H1 (cell line): ENCODE data around the gene KLK6. TPM values are rescaled to one million over a fixed set of nuclear protein-coding genes. Genes with fewer than 3 reads are reported as not detected.

ENCODE experiments used
- CTCF ChIA-PET: fragments of 300-600 bp; sonication (Branson Sonifier 250); formaldehyde crosslinking; loops from one replicate; lab custom pipeline; 2021; ENCODE audit not compliant: partially characterized antibody; lab: Charles Lee
- POLR2A ChIA-PET: fragments of 300-600 bp; sonication (Branson Sonifier 250); formaldehyde crosslinking; loops from one replicate; lab custom pipeline; 2021; ENCODE audit warnings: inconsistent platforms; ENCODE audit not compliant: partially characterized antibody; lab: Charles Lee
- DNase-seq, 2 experiments: peaks; one replicate each; pipeline versions ENCODE4 v3.0.0 to v3.0.0-alpha.2; 2010 to 2022; ENCODE audit warnings: low spot score in 2 of 2, low read depth in 1 of 2, mixed read lengths in 1 of 2
- FAIRE-seq: peaks from 2 replicates; lab custom pipeline; 2011; peaks lifted over from hg19 to GRCh38; lab: Jason Lieb, UNC
- H2AFZ ChIP-seq: 2 replicates; pipeline ENCODE4 v1.8.1; 2012; ENCODE audit warnings: low read length, inconsistent platforms
- H2AK5ac ChIP-seq: 2 replicates; pipeline ENCODE4 v1.6.1; 2013; ENCODE audit warnings: low read depth, low read length
- H2BK120ac ChIP-seq: replicated peaks from 2 replicates; pipeline ENCODE3; 2013; ENCODE audit warnings: low read depth, low read length, inconsistent platforms
- H2BK12ac ChIP-seq: 2 replicates; pipeline ENCODE4 v1.6.1; 2013; ENCODE audit warnings: low read depth, low read length
- H2BK15ac ChIP-seq: 2 replicates; pipeline ENCODE4 v1.6.1; 2013; ENCODE audit warnings: low read length
- H2BK20ac ChIP-seq: 2 replicates; pipeline ENCODE4 v1.6.1; 2013; ENCODE audit warnings: low read length
- H2BK5ac ChIP-seq: 2 replicates; pipeline ENCODE4 v1.6.1; 2013; ENCODE audit warnings: low read depth, low read length
- H3K14ac ChIP-seq: 2 replicates; pipeline ENCODE4 v1.6.1; 2013; ENCODE audit warnings: inconsistent platforms; ENCODE audit not compliant: insufficient read length
- H3K18ac ChIP-seq: 2 replicates; pipeline ENCODE4 v1.6.1; 2013; ENCODE audit warnings: low read length; ENCODE audit errors: extremely low read depth
- H3K23ac ChIP-seq: 2 replicates; pipeline ENCODE4 v1.6.1; 2013; ENCODE audit warnings: inconsistent platforms; ENCODE audit not compliant: insufficient read length
- H3K23me2 ChIP-seq: 2 replicates; pipeline ENCODE4 v1.6.1; 2013; ENCODE audit warnings: low read depth, low read length
- H3K27ac ChIP-seq: 2 replicates; pipeline ENCODE4 v1.6.1; 2011; ENCODE audit warnings: low read depth, low read length, inconsistent platforms
- H3K27me3 ChIP-seq, 4 experiments: replicated peaks in 1 of 4; 1 replicate in 1 of 4; 2 replicates in 3 of 4; pipeline versions ENCODE4 v1.6.1 to v1.8.1; 2011 to 2013; ENCODE audit warnings: low read length in 3 of 4, mild to moderate bottlenecking in 3 of 4, inconsistent platforms in 2 of 4, mixed read lengths in 2 of 4, moderate library complexity in 1 of 4; ENCODE audit not compliant: control insufficient read depth in 3 of 4, insufficient read depth in 3 of 4; ENCODE audit errors: extremely low read depth in 1 of 4
- H3K36me3 ChIP-seq, 4 experiments: 2 replicates each; pipeline versions ENCODE4 v1.6.1 to v1.8.1; 2011 to 2013; ENCODE audit warnings: mild to moderate bottlenecking in 4 of 4, low read length in 3 of 4, moderate library complexity in 2 of 4, control low read depth in 1 of 4, inconsistent platforms in 1 of 4; ENCODE audit not compliant: insufficient read depth in 4 of 4, control insufficient read depth in 2 of 4
- H3K4ac ChIP-seq: replicated peaks from 2 replicates; pipeline ENCODE3; 2013; ENCODE audit warnings: low read length, low read depth, mixed read lengths, inconsistent platforms; ENCODE audit not compliant: insufficient read length
- H3K4me1 ChIP-seq, 4 experiments: replicated peaks in 1 of 4; 1 replicate in 1 of 4; 2 replicates in 3 of 4; pipeline versions ENCODE4 v1.6.1 to v1.8.1; 2011 to 2013; ENCODE audit warnings: low read length in 3 of 4, inconsistent platforms in 2 of 4, mixed read lengths in 1 of 4; ENCODE audit not compliant: insufficient read depth in 4 of 4, control insufficient read depth in 3 of 4
- H3K4me2 ChIP-seq, 2 experiments: 2 replicates each; pipeline versions ENCODE4 v1.6.1 to v1.8.1; 2011 to 2013; ENCODE audit warnings: low read depth in 2 of 2, low read length in 2 of 2, control low read depth in 1 of 2, inconsistent platforms in 1 of 2, mild to moderate bottlenecking in 1 of 2; ENCODE audit not compliant: insufficient read depth in 1 of 2
- H3K4me3 ChIP-seq, 4 experiments: fragments of 200-600, 300-600 bp in 1 of 4; sonication (generic), shearing (Covaris generic), sonication (Bioruptor Twin) in 1 of 4; 2 replicates each; pipeline versions ENCODE4 v1.5.1 to v1.8.1; 2011 to 2016; ENCODE audit warnings: low read length in 4 of 4, low read depth in 3 of 4, control low read depth in 2 of 4, inconsistent platforms in 2 of 4, mild to moderate bottlenecking in 2 of 4, mixed read lengths in 1 of 4, moderate library complexity in 1 of 4; ENCODE audit not compliant: insufficient read depth in 2 of 4; ENCODE audit errors: extremely low read depth in 1 of 4
- H3K56ac ChIP-seq: replicated peaks from 2 replicates; pipeline ENCODE3; 2013; ENCODE audit warnings: low read depth, mild to moderate bottlenecking, mixed read lengths, low read length, inconsistent platforms; ENCODE audit not compliant: insufficient read length
- H3K79me1 ChIP-seq: 2 replicates; pipeline ENCODE4 v1.6.1; 2013; ENCODE audit warnings: low read depth, low read length, control low read depth
- H3K79me2 ChIP-seq, 2 experiments: 2 replicates each; pipeline versions ENCODE4 v1.6.1 to v1.8.1; 2012 to 2013; ENCODE audit warnings: low read length in 2 of 2, mild to moderate bottlenecking in 2 of 2, inconsistent platforms in 1 of 2; ENCODE audit not compliant: insufficient read depth in 2 of 2, control insufficient read depth in 1 of 2
- H3K9ac ChIP-seq, 4 experiments: replicated peaks in 1 of 4; 1 replicate in 1 of 4; 2 replicates in 3 of 4; pipeline versions ENCODE4 v1.6.1 to v1.8.1; 2011 to 2013; ENCODE audit warnings: low read depth in 3 of 4, low read length in 3 of 4, control low read depth in 2 of 4, mild to moderate bottlenecking in 2 of 4, moderate library complexity in 2 of 4, inconsistent platforms in 1 of 4; ENCODE audit errors: extremely low read depth in 1 of 4
- H3K9me3 ChIP-seq, 2 experiments: 2 replicates each; pipeline versions ENCODE4 v1.6.1 to v1.8.1; 2012 to 2013; ENCODE audit warnings: mild to moderate bottlenecking in 2 of 2, moderate library complexity in 2 of 2, control low read depth in 1 of 2, inconsistent platforms in 1 of 2, low read depth in 1 of 2, low read length in 1 of 2, mixed read lengths in 1 of 2; ENCODE audit not compliant: insufficient read depth in 2 of 2
- H4K20me1 ChIP-seq, 2 experiments: replicated peaks in 1 of 2; 2 replicates each; pipeline versions ENCODE3 to v1.8.1; 2011 to 2013; ENCODE audit warnings: inconsistent platforms in 2 of 2, low read length in 2 of 2, mild to moderate bottlenecking in 1 of 2; ENCODE audit not compliant: insufficient read depth in 2 of 2, control insufficient read depth in 1 of 2
- H4K5ac ChIP-seq: 2 replicates; pipeline ENCODE4 v1.6.1; 2013; ENCODE audit warnings: low read length, low read depth, mixed read lengths, inconsistent platforms; ENCODE audit not compliant: insufficient read length
- H4K8ac ChIP-seq: 2 replicates; pipeline ENCODE4 v1.8.0; 2013; ENCODE audit warnings: mild to moderate bottlenecking, moderate library complexity, low read length, inconsistent platforms; ENCODE audit not compliant: insufficient read depth; ENCODE audit errors: extremely low read depth
- H4K91ac ChIP-seq: replicated peaks from 2 replicates; pipeline ENCODE3; 2013; ENCODE audit warnings: low read length, mixed read lengths, inconsistent platforms; ENCODE audit not compliant: insufficient read length
- ATF2 ChIP-seq: IDR thresholded peaks from 2 replicates; pipeline ENCODE4 v1.6.1; 2012; ENCODE audit warnings: low read length, inconsistent platforms
- CBX8 ChIP-seq: fragments of 300-800, 300-1000 bp; sonication (generic); IDR thresholded peaks from 2 replicates; pipeline ENCODE4 v1.7.1; 2016; ENCODE audit warnings: low read depth, low read length, borderline replicate concordance
- CEBPB ChIP-seq: IDR thresholded peaks from 2 replicates; pipeline ENCODE4 v1.6.1; 2012; ENCODE audit warnings: low read depth, low read length
- CHD2 ChIP-seq: IDR thresholded peaks from 2 replicates; pipeline ENCODE4 v1.6.1; 2012; ENCODE audit warnings: low read length, improper control_type of control experiment
- EGR1 ChIP-seq: IDR thresholded peaks from 2 replicates; pipeline ENCODE4 v1.6.1; 2011; ENCODE audit warnings: low read depth, low read length, borderline replicate concordance
- HDAC2 ChIP-seq, 2 experiments: fragments of 300-600 bp in 1 of 2; sonication (generic) in 1 of 2; IDR thresholded peaks; 2 replicates each; pipeline ENCODE4 v1.6.1; 2011 to 2012; ENCODE audit warnings: low read depth in 2 of 2, low read length in 2 of 2, mild to moderate bottlenecking in 2 of 2, moderate library complexity in 2 of 2, borderline replicate concordance in 1 of 2, inconsistent platforms in 1 of 2
- SIN3A ChIP-seq, 2 experiments: IDR thresholded peaks in 1 of 2; conservative IDR thresholded peaks in 1 of 2; 2 replicates each; pipeline ENCODE4 v1.6.1; 2011 to 2012; ENCODE audit warnings: low read length in 2 of 2, improper control_type of control experiment in 1 of 2, low read depth in 1 of 2, mild to moderate bottlenecking in 1 of 2
- SP2 ChIP-seq: IDR thresholded peaks from 2 replicates; pipeline ENCODE4 v1.6.1; 2012; ENCODE audit warnings: mild to moderate bottlenecking, low read length, inconsistent platforms
- TBP ChIP-seq: IDR thresholded peaks from 2 replicates; pipeline ENCODE4 v1.6.1; 2011; ENCODE audit warnings: low read depth, low read length, improper control_type of control experiment
- ZNF274 ChIP-seq: IDR thresholded peaks from 2 replicates; pipeline ENCODE4 v1.7.0; 2012; ENCODE audit warnings: low read length, borderline replicate concordance; ENCODE audit errors: extremely low read depth
- WGBS, 2 experiments: shearing (Covaris generic) in 1 of 2; methylation state at CpG; one replicate each; pipeline versions ENCODE4 v1.1.6 to v1.1.7; 2013 to 2015; ENCODE audit warnings: low lambda C conversion rate in 2 of 2, mixed read lengths in 2 of 2, inconsistent platforms in 1 of 2, low coverage in 1 of 2, missing lambda C conversion rate in 1 of 2; ENCODE audit not compliant: insufficient replicate concordance in 2 of 2, insufficient coverage in 1 of 2, insufficient read length in 1 of 2; ENCODE audit errors: extremely low coverage in 1 of 2, missing lambda C conversion rate in 1 of 2; 5-methylcytosine and 5-hydroxymethylcytosine counted together
- polyA plus RNA-seq, 7 experiments: library from polyadenylated mRNA; depleted of rRNA in 3 of 7; stranded (reverse) in 5 of 7; unstranded in 2 of 7; fragments of >200 nt in 5 of 7; fragments of 200-250 nt in 2 of 7; gene quantifications; 1 replicate in 5 of 7; 2 replicates in 1 of 7; 4 replicates in 1 of 7; pipeline versions ENCODE4 v1.2.1 to v1.2.3, GENCODE V29; 2011 to 2013; ENCODE audit warnings: missing spikeins in 2 of 7, mixed read lengths in 2 of 7
- total RNA-seq: library from RNA; stranded (reverse); fragmentation: NEBNext Ultra II Directional; extraction: Animal tissue kit (Norgen Biotek cat#: 25700); gene quantifications from 2 replicates; pipeline ENCODE4 v1.2.1, GENCODE V29; 2021
- TF ChIP-seq, protein P1 (sequence below): IDR thresholded peaks from 2 replicates; pipeline ENCODE4 v1.6.1; 2012; ENCODE audit warnings: inconsistent platforms

The KLK6 gene
- total and polyA plus RNA-seq, 2 of the 8 experiments (the other 6 are each of a cell fraction or from before 2014, with no cell fraction given) = 0.69 to 3.2 TPM

- Histone ChIP-seq H2AFZ (no peak overlapping the region), H3K4me3 (no peak overlapping the region), H4K8ac (no peak overlapping the region; the same call in 1 of the 2 replicates), H3K9ac (no peak overlapping the region), H3K4ac (no peak overlapping the region), H3K18ac (no peak overlapping the region), H3K4me1 (peaks cover 0 to 2% (median under 1%) of the 10 kb centered on the region in 4 experiments; a peak in 2 of 7 replicates), H2BK20ac (no peak overlapping the region), H2BK12ac (no peak overlapping the region), H2BK5ac (no peak overlapping the region), H3K14ac (no peak overlapping the region), H4K91ac (no peak overlapping the region), H3K79me1 (no peaks in the 10 kb centered on the region), H3K56ac (no peak overlapping the region), H4K20me1 (no peaks in the 10 kb centered on the region), H3K79me2 (no peaks in the 10 kb centered on the region), H3K23ac (no peak overlapping the region), H3K27ac (no peak overlapping the region), H3K23me2 (peaks cover 12% of the 10 kb centered on the region; the same call in 1 of the 2 replicates), H2BK120ac (no peak overlapping the region), H3K27me3 (peaks cover 0 to 22% (median 16%) of the 10 kb centered on the region in 4 experiments; a peak in 5 of 7 replicates), H3K36me3 (no peaks in the 10 kb centered on the region), H3K9me3 (no peaks in the 10 kb centered on the region), H2AK5ac (no peak overlapping the region), H3K4me2 (no peak overlapping the region), H4K5ac (no peak overlapping the region), H2BK15ac (no peak overlapping the region)
- POLR2A ChIA-PET = interaction anchor here (0.7 to 1.0 kb wide), 2 partner anchors 9 to 223 kb away, joined by 3 read pairs; no protein-coding TSS in a partner anchor
- DNase-seq (no peak), FAIRE-seq (no peak)
- 84% methylated on average over 6 of the region's 6 CpGs; no CpG with 5 or more reads in 1 of the 2 experiments for WGBS, 2 experiments
- CTCF ChIA-PET = interaction anchor here (1.0 to 15.0 kb wide), 3 partner anchors 13 to 92 kb away, joined by 4 to 269 read pairs (median 18); partner anchors contain the start of gene KLK8
- no peak for TF ChIP-seq ZNF274
- TF ChIP-seq HDAC2 (IDR thresholded peaks at IDR 0.05; ENCODE audit: borderline replicate concordance in 1 of 2, low read depth in 2 of 2, low read length in 2 of 2) = no peak
- TF ChIP-seq, protein P1, sequence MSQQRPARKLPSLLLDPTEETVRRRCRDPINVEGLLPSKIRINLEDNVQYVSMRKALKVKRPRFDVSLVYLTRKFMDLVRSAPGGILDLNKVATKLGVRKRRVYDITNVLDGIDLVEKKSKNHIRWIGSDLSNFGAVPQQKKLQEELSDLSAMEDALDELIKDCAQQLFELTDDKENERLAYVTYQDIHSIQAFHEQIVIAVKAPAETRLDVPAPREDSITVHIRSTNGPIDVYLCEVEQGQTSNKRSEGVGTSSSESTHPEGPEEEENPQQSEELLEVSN = no peak
- no peak for TF ChIP-seq EGR1
- no peak for TF ChIP-seq SIN3A (conservative IDR thresholded peaks at IDR 0.05 in 1 of 2, IDR thresholded peaks at IDR 0.05 in 1 of 2; ENCODE audit: low read depth in 1 of 2, low read length in 2 of 2)
- TF ChIP-seq CEBPB = no peak
- TF ChIP-seq CHD2 = no peak
- TF ChIP-seq TBP = no peak
- TF ChIP-seq CBX8 = no peak
- TF ChIP-seq ATF2 = no peak
- TF ChIP-seq SP2 = no peak
Measured at GRCh38 chr19:51014242-51014641, 44.9 kb upstream of the KLK6 start.
